HG02981 (cell line): ENCODE measurements around the gene HSD17B1.
"Not testable (repeated sequence)": the region's sequence is repeated elsewhere in the genome, so short reads cannot be mapped to it uniquely, and the experiment has no call there.

Experiments used
- ATAC-seq: cut with Tn5 transposase; IDR thresholded peaks from one replicate; pipeline ENCODE4 v1.9.1; 2021; ENCODE audit warnings: mild to moderate bottlenecking, moderate library complexity; ENCODE audit not compliant: unreplicated experiment

The HSD17B1 gene

GRCh38 chr17:42522798-42523278, 29.9 kb upstream of the HSD17B1 start:
- ATAC-seq: no peak

GRCh38 chr17:42525221-42525620, 27.5 kb upstream of the HSD17B1 start:
- no peak for ATAC-seq

GRCh38 chr17:42526031-42526444, 26.7 kb upstream of the HSD17B1 start:
- ATAC-seq: no peak

GRCh38 chr17:42527932-42528331, 24.8 kb upstream of the HSD17B1 start:
- no peak for ATAC-seq

DNA sequence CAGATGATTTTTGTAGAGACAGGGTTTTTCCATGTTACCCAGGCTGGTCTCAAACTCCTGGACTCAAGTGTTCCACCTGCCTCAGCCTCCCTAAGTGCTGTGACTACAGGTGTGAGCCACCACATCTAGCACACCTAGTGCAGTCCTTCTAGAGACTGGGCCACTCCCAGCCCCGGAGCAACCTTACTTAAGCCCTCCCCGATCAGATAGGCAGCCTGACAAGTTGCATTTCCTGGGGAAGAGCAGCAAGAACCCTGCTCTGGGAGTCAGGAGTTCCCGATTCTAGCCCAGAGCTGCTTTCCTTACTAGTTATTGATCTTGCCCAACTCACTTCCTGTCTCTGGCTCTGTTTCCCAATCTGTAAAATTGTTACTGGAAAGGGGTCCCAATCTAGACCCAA, 23.7 kb upstream of the HSD17B1 start:
- ATAC-seq: no peak

DNA sequence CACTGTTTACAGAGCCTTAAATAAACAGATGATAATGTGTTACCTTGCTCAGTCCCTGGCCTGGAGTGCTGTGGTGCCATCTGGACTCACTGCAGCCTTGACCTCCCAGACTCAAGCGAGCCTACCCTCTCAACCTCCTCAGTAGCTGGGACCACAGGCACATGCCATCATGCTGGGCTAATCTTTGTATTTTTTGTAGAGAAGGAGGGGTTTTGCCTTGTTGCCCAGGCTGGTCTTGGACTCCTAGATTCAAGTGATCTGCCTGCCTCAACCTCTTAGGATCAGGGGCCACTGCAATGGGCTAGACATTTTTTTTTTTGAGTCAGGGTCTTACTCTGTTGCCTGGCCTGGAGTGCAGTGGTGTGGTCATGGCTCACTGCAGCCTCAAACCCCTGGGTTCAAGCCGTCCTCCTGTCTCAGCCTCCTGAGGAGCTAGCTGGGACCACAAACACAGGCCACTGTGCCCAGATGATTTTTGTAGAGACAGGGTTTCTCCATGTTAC, 21.7 kb upstream of the HSD17B1 start:
- no peak for ATAC-seq

DNA sequence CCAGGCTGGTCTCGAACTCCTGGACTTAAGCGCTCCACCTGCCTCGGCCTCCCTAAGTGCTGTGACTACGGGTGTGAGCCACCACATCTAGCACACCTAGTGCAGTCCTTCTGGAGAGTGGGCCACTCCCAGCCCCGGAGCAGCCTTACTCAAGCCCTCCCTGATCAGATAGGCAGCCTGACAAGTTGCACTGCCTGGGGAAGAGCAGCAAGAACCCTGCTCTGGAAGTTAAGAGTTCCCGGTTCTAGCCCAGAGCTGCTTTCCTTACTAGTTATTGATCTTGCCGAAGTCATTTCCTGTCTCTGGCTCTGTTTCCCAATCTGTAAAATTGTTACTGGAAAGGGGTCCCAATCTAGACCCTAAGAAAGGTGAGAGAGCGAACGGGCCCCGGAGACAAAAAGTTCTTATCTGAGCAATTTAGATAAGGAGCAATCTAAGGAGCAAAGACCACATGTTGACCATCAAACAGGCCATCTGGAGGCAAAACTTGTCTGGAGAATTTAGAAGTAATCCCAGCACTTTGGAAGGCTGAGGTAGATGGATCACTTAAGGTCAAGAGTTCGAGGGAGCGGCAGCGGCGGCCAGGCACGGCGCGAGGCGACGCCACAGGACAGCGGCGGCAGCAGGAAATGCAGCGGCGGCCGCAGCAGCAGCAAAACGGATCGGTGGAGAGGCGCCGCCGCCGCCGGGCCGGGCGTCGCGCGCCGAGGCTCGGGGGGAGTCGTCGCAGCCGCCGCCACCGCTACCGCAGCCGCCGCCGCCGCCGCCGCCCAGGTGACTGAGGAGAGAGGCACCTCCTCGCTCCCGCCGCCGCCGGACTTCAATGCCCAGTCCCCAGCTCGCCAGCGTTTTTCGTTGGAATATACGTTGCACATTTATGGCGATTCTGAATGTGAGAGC, 21.0 kb upstream of the HSD17B1 start:
- ATAC-seq: no peak

DNA sequence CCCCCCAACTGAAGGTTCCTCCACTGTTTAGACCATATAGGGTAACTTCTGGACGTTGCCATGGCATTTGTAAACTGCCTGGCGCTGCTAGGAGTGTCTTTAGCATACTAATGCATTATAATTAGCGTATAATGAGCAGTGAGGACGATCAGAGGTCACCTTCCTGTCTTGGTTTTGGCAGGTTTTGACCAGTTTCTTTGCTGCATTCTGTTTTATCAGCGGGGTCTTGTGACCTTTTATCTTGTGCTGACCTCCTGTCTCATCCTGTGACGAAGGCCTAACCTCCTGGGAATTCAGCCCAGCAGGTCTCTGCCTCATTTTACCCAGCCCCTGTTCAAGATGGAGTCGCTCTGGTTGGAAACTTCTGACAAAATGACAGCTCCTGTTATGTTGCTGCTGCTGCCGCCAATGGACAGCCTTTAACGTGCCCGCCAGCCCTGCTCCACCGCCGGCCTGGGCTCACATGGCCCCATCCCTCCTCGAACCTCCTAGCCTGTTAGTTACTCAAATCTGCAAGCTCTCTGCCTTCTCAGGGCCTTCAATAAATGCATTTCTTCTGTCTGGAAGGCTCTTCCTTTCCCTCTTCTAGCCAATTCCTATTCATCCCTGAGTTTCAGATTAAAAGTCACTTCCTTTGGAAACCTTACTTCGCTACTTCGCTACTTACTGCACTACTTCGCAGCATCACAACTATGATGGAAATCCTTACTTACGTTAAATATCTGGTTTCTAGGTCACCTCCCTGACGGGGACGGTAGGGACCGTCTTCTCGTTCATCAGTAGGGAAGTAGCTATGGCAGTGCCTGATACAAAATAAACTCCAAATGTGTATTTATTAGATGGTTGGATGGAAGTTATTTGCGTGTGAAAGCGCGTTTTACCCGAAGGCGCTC, 17.3 kb upstream of the HSD17B1 start:
- ATAC-seq: peak; percentile 6

DNA sequence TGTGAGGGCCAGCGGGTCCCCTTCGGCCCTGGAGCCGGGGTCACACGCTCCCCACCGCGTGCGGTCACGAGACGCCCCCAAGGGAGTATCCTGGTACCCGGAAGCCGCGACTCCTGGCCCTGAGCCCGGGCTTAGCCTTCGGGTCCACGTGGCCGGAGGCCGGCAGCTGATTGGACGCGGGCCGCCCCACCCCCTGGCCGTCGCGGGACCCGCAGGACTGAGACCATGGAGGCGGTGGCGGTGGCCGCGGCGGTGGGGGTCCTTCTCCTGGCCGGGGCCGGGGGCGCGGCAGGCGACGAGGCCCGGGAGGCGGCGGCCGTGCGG, 16.7 kb upstream of the HSD17B1 start, which contains the start of gene NAGLU:
Gene NAGLU, plus strand, starts transcription at position 194 of the 324 bp plus-strand sequence. Its CDS starts 32 bp downstream, at position 226.
- ATAC-seq: peak; percentile 80

- peak; percentile 56 for ATAC-seq
Measured at GRCh38 chr17:42536372-42537155, 16.2 kb upstream of the HSD17B1 start.

DNA sequence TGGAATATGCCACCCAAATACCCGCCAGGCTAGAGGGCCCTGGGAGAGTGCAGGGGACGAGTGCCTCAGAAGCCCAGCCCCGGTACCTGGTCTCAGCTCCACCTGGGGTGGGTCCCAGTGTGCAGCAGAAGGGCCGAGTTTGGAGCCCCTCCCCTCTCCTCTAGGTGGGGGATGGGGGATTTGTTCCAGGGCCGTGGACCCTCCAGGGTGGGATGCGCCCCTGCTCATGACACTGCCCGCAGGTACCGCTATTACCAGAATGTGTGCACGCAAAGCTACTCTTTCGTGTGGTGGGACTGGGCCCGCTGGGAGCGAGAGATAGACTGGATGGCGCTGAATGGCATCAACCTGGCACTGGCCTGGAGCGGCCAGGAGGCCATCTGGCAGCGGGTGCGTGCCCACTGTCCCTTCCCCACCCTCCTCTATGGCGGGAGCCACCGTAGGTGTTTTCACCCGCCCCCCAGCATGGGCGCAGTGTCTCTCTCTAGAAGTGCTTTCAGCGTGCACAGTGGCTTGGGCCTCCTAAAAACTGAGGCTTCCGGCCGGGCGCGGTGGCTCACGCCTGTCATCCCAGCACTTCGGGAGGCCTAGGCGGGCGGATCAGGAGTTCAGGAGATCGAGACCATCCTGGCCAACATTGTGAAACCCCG, 15.4 kb upstream of the HSD17B1 start:
- ATAC-seq: no peak

- no peak for ATAC-seq
Measured at GRCh38 chr17:42537826-42538451, 14.8 kb upstream of the HSD17B1 start.

DNA sequence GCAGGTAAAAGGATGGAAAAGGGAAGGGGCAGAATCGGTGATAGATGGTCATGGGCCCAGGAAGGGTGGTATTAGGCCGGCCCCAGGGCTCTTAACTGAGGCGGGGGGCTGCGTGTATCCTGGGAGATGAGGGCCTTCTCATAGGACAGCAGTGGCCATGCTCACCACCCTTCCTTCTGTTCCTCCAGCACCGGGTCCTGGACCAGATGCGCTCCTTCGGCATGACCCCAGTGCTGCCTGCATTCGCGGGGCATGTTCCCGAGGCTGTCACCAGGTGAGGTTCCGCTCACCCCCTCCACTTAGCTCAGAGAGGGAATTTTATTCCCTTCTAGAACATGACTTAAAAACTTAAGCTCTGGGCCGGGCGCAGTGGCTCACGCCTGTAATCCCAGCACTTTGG, 14.2 kb upstream of the HSD17B1 start:
- no peak for ATAC-seq

DNA sequence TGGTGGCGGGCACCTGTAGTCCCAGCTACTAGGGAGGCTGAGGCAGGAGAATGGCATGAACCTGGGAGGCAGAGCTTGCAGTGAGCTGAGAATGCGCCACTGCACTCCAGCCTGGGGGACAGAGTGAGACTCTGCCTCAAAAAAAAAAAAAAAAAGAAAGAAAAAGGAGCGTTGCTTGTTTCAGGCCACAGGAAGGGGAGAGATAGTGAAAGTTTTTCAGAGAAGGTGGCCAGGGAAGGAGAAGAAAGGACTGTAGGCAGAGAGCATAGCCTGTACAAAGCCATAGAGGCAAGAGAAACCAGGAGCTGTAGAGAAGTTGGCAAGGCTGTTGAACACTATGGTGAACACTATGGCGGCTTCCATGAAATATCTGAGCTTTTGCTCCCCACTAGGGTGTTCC, 12.2 kb upstream of the HSD17B1 start:
- ATAC-seq: not testable (repeated sequence)

- no peak for ATAC-seq
Measured at GRCh38 chr17:42541041-42541833, 11.5 kb upstream of the HSD17B1 start.

- no peak for ATAC-seq
Measured at GRCh38 chr17:42543190-42544079, 9.3 kb upstream of the HSD17B1 start.

GRCh38 chr17:42544874-42545283, 7.8 kb upstream of the HSD17B1 start:
- no peak for ATAC-seq
